HS-27A (cell line): ENCODE data around the gene NSUN2.
"Not testable (repeated sequence)": the region's sequence is repeated elsewhere in the genome, so short reads cannot be mapped to it uniquely, and the experiment has no call there.

Source experiments
- DNase-seq: peaks from one replicate; pipeline ENCODE4 v3.0.0-alpha.2; 2012; ENCODE audit warnings: low read depth, missing footprints

The NSUN2 gene

DNA sequence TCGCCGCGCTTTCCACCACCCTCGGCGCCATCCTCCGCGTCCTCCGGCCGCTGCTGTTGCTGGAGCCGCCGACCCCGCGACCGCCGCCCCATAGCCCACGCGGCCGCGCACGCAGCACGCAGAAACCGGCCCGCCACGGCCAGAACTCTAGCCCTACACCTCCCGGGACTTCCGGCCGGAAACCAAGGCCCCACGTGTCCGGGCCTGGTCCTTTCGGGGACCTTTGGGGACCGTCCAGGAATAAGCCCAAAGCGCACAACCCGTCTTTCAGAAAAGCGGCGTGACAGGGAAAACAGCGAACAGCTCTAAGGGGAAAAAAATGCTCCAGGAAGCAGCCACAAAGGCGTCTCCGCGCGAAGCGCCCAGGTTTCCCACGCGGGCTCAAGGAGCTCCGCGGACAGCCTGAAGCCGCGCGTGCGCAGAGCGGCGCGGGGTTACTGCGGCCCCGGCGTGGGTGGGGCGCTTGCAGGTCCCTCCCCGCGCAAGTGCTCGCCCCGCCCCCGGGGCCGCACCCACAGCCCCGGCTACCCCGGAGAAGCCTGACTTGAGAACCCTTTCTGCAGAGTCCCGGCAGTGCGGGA lies at the start of gene NSUN2, which contains the start of gene SRD5A1:
NSUN2 (minus strand) TSS at position 157 of the 581 bp plus-strand sequence; CDS start at position 92, 65 bp downstream.
SRD5A1 (plus strand) TSS at position 553 of the 581 bp plus-strand sequence. CDS start 137 bp downstream, outside the sequence.
- DNase-seq, result peak; percentile 87

DNA sequence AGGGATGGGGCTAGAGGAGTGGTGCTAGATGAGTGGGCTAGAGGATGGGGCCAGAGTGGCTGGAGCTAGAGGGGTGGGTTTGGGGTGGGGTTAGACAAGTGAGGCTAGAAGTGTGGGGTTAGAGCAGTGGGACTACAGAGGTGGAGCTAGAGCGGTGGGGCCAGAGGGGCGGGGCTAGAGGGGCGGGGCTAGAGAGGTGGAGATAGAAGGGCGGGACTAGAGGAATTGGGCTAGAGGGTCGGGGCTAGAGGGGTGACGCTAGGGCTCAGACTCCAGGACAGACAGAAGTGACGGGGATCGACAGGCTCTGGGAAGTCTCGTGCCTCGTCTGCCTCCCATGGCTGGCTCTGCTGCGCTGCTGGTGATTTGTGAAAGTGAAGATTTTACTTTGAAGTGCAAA lies 49.4 kb upstream of the NSUN2 start:
- no peak for DNase-seq

DNA sequence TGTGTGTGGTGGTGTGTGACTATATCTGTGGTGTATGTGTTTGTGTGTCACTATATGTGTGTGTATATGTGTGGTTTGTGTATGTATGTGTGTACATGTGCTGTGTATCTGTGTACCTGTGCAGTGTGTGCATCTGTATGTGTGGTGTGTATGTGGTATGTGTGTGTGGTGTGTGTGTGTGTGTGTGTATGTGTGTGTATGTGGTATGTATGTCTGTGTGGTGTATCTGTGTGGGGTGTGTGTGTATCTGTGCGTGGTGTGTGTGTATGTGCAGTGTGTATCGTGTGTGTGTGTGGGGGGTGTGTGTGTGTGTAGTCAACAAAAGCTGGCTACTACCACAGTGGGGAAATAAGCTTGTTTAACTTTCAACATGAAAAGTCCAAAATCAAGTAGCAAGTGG lies 48.8 kb upstream of the NSUN2 start:
- no peak for DNase-seq

DNA sequence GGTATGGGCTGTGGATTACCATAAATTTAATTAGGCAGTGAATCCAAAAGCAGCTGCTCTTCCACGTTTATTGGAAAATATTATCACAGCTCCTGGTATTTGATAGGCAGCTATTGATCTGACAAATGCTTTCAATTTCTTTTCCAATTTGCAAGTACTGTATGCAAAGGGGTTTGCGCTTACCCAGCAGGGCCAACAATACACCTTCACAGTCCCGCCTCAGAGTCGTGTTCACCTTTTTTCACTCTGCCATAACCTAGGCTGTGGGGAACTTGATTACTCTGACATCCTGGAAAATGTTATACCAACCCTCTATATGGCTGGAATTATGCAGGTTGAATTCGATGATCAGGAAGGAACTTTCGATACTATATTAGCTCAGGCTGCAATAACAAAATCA lies 48.1 kb upstream of the NSUN2 start:
- no peak for DNase-seq

GRCh38 chr5:6678385-6678784 lies 45.5 kb upstream of the NSUN2 start:
- no peak for DNase-seq

DNA sequence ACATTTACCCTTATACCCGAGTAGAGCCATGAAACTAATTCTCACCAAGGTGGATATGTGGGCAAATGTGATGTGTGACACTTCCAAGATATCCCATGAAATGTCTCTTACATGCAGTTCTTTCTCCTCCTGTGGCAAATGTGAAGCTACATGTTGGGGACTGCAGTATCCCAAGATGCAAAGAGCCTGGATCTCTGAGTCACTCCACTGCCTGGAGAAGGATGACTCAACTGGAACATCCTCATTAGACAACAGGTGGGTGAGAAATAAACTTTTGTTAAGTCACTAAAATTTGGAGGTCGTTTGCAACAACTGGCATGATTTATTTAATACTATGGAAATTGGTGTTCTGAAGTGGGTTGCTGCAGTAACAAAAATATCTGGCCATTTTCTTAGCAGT lies 43.9 kb upstream of the NSUN2 start:
- DNase-seq, result no peak

GRCh38 chr5:6675784-6676491 lies 43.1 kb upstream of the NSUN2 start:
- no peak for DNase-seq

GRCh38 chr5:6674886-6675285 lies 42.0 kb upstream of the NSUN2 start:
- DNase-seq, result no peak

DNA sequence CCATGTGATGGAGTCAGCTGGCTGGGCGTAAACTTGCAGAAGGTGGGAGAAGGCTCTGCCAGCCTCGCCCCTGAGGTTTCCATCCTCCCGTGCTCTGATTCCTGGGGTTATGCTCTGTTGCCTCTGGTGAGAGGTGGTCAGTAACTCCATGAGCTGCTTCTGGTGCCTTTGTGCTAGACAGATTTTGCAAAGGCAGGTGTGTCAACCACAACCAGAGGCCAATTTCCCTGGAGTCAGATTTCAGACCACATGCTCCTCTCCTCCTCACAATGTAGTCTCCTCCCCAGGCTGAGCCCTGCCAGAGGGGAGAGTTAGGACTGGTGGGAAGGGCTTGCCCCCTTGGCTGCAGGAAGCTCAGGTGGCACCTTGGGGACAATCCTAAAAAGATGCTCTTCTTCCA lies 41.6 kb upstream of the NSUN2 start:
- DNase-seq, result no peak

- DNase-seq, result no peak
Measured at GRCh38 chr5:6673963-6674362, 41.1 kb upstream of the NSUN2 start.

- DNase-seq, result no peak
Measured at GRCh38 chr5:6673031-6673430, 40.2 kb upstream of the NSUN2 start.

DNA sequence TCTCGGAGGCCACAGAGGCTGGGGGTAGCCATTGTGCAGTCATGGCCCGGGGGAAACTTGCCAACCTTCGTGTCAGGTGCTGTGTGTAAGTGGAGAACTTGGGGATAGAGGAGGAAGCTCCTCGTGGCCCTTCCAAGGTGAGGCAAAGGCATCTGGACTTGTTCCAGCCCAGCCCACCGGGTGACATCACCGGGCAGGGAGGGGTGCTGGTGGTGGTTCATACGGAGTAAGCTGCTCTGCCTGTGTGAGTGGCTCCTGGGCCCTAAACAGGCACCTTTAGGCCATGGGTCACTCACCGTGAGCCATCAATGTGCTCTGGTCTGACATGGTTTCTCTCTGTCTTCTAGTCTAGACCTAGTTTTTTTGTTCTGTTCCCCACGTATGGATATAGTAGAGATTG lies 35.9 kb upstream of the NSUN2 start:
- not testable (repeated sequence) for DNase-seq

GRCh38 chr5:6667648-6668047 lies 34.8 kb upstream of the NSUN2 start:
- no peak for DNase-seq

- DNase-seq, result no peak
Measured at GRCh38 chr5:6666762-6667161, 33.9 kb upstream of the NSUN2 start.

DNA sequence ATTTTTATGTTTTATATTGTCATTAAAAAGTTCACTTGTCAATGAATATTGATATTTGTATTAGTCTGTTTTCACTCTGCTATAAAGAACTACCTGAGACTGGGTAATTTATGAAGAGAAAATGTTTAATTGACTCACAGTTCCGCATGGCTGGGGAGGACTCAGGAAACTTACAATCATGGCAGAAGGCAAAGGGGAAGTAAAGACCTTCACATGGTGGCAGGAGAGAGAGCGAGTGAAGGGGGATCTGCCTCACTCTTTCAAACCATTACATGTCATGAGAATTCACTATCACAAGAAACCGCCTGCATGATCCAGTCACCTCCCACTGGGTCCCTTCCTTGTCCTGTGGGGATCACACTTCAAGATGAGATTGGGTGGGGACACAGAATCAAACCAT lies 27.8 kb upstream of the NSUN2 start:
- no peak for DNase-seq

DNA sequence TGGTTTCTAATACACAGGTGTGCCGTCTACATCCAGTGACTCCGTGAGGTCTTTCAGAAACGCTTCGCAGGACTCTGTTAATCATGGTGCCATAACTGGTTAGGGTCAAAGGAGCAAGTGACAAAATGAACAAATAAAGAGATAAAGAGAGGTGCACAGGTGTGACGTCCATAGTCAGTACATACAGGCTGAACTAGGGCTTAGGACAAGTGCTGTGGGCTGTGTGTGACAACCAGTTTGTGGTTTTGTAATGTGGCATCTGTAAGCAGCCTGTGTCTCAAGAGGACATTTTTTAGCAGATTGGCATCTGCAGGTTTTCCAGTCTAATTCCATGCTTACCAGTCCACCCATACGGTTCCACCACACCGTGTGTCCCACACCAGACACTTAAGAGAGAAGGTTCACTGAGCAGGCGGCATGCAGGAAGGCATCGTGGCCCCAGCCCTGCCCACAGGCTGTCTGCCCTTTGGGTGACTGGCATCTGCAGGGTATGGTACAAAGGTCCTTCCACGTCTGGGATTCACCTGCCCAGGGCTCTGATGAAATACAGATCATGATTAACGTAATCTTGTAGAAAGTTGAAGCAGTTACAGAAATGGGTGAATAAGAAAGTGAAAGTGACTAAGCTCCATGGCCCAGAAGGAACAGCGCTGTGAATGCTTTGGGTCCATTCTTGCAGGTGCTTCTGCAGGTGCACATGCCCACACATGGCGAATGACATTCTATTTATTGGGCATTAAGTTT lies 27.3 kb upstream of the NSUN2 start:
- no peak for DNase-seq

DNA sequence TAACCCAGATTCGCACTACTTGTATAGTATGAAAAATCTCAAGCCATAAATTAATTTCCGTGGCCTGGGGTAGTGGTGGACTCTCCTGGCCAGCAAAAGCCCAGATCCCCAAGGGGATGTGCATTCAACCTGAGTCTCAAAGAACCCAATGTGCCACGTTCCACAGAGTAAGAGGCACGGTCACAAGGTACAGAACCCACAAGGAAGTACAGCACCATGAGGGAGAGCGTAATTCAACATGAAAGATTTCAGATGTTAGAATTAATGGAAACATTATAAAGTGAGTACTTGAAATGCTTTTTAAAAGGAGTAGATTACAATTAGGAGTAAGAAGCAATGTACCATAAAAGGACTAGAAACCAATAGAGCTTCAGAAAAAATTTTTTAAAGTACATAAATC lies 23.8 kb upstream of the NSUN2 start:
- DNase-seq, result no peak

- no peak for DNase-seq
Measured at GRCh38 chr5:6655432-6655831, 22.6 kb upstream of the NSUN2 start.

DNA sequence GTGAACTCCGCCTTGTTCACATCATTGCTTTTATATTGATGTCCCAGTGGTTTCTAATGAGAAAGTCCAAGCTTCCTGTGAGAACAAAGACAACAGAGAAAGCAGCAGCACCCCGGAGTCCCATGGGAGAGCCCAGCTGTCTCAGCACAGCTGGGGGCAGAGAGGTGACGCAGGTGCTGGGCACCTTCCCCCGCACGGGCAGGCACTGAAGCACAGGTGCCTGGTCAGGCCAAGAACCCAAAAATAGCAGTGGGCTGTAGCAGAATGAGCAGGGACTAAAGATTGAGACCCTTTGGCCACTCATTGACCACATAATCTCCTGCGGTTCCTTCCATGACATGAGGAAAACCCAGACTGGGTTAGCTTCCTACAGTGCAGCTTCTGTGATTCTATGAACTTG lies 19.2 kb upstream of the NSUN2 start:
- DNase-seq, result no peak

- no peak for DNase-seq
Measured at GRCh38 chr5:6649681-6650080, 16.8 kb upstream of the NSUN2 start.

DNA sequence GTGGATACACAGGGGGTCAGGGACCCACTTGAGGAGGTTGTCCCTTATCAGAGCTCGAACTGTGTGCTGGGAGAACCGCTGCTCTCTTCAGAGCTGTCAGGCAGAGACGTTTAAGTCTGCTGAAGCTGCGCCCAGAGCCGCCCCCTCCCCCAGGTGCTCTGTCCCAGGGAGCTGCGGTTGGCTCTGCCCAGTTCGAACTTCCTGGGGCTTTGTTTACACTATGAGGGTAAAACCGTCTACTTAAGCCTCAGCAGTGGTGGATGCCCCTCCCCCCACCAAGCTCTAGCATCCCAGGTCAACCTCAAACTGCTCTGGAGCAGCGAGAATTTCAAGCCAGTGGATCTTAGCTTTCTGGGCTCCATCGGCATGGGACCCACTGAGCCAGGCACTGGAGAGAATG lies 16.3 kb upstream of the NSUN2 start:
- DNase-seq, result no peak

DNA sequence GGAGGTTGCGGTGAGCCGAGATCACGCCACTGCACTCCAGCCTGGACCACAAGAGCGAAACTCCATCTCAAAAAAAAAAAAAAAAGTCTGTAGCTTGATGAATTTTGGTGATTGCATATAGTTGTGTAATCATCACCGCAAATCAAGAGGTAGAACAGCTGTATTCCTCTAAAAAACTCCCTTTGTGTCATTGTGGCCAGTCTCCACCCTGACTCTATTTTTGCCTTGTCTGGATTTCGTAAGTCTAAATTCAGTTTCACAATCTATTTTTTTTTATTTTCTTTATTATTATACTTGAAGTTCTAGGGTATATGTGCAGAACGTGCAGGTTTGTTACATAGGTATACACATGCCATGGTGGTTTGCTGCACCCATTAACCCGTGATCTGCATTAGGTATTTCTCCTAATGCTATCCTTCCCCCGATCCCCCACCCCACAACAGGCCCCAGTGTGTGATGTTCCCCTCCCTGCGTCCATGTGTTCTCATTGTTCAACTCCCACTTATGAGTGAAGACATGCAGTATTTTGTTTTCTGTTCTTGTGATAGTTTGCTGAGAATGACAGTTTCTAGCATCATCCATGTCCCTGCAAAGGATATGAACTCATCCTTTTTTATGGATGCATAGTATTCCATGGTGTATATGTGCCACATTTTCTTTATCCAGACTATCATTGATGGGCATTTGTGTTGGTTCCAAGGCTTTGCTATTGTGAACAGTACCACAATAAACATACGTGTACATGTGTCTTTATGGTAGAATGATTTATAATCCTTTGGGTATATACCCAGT lies 12.9 kb upstream of the NSUN2 start:
- not testable (repeated sequence) for DNase-seq
